Subcutaneous adipose tissue (tissue), 4 donors: Measurements from ENCODE around the gene AGR3. TPM values are rescaled to one million over a fixed set of nuclear protein-coding genes. Genes with fewer than 3 reads are reported as not detected.

Experiments
- CTCF ChIP-seq: fragments of 450-650 bp; IDR thresholded peaks from one replicate; pipeline ENCODE4 v1.5.1; 2016; ENCODE audit warnings: low read depth, mild to moderate bottlenecking, control low read depth, antibody characterized with exemption, moderate library complexity
- total RNA-seq, 4 donors: library from RNA; depleted of rRNA; stranded (reverse); fragments of >200 nt; gene quantifications; one replicate each; pipeline ENCODE4 v1.1.0, GENCODE V29; 2016

Gene AGR3
- not detected for total RNA-seq

- TF ChIP-seq CTCF: no peak
These were observed at the start of gene AGR3 for GRCh38 chr7:16881844-16882243. Gene AGR3 (minus strand): TSS chr7:16881983. CDS start chr7:16878618, 3,365 bp downstream.

- TF ChIP-seq CTCF: no peak
These were observed 49.2 kb upstream of the AGR3 start for GRCh38 chr7:16930946-16931345.

- no peak for TF ChIP-seq CTCF
These were observed 47.5 kb upstream of the AGR3 start for GRCh38 chr7:16929146-16929762.

- no peak for TF ChIP-seq CTCF
These were observed 45.1 kb upstream of the AGR3 start for GRCh38 chr7:16926861-16927260.

GRCh38 chr7:16926283-16926682, 44.5 kb upstream of the AGR3 start:
- no peak for TF ChIP-seq CTCF

GRCh38 chr7:16925609-16926008, 43.8 kb upstream of the AGR3 start:
- TF ChIP-seq CTCF: no peak

- TF ChIP-seq CTCF: no peak
These were observed 41.2 kb upstream of the AGR3 start for GRCh38 chr7:16923019-16923418.
